ENCODE measurements around the gene APLP1. TPM values are rescaled to one million over a fixed set of nuclear protein-coding genes. Genes with fewer than 3 reads are reported as not detected.

The APLP1 gene
- total RNA-seq, 4 donors from 2014 or later, result 0.64 to 1.6 (median 0.96) TPM

- TF ChIP-seq EP300 (IDR thresholded peaks at IDR 0.05) (no peak), CTCF (IDR thresholded peaks at IDR 0.05) (no peak), POLR2A (IDR thresholded peaks at IDR 0.05) (no peak), POLR2AphosphoS5 (IDR thresholded peaks at IDR 0.05) (no peak)
- Histone ChIP-seq H3K4me3 (no peak overlapping the region), H3K4me1 (no peaks in the 10 kb centered on the region), H3K9me3 (no peaks in the 10 kb centered on the region), H3K27ac (no peak overlapping the region), H3K27me3 (no peaks in the 10 kb centered on the region), H3K36me3 (no peaks in the 10 kb centered on the region)
- no peak for DNase-seq (ENCODE audit: low spot score in 2 of 2)
- WGBS, result 90% methylated on average over 11 of the region's 11 CpGs
Measured at GRCh38 chr19:35919306-35919705, 50.9 kb downstream of the APLP1 start.

- TF ChIP-seq POLR2AphosphoS5 (IDR thresholded peaks at IDR 0.05) (no peak), CTCF (IDR thresholded peaks at IDR 0.05) (no peak), EP300 (IDR thresholded peaks at IDR 0.05) (no peak), POLR2A (IDR thresholded peaks at IDR 0.05) (no peak)
- Histone ChIP-seq H3K4me1 (no peaks in the 10 kb centered on the region), H3K36me3 (no peaks in the 10 kb centered on the region), H3K27me3 (peaks cover 4% of the 10 kb centered on the region), H3K27ac (no peak overlapping the region), H3K9me3 (no peaks in the 10 kb centered on the region), H3K4me3 (no peak overlapping the region)
- WGBS, result 86% methylated on average over 6 of the region's 6 CpGs
- no peak for DNase-seq (ENCODE audit: low spot score in 2 of 2)
Measured at GRCh38 chr19:35921012-35921411, 52.6 kb downstream of the APLP1 start.

GRCh38 chr19:35925501-35925900 is 57.1 kb downstream of the APLP1 start:
- WGBS, result 86% methylated on average over 3 of the region's 3 CpGs
- peaks cover 4% of the 10 kb centered on the region for H3K27me3 ChIP-seq
- H3K4me1 ChIP-seq, result no peaks in the 10 kb centered on the region
- no peak overlapping the region for H3K4me3 ChIP-seq
- H3K36me3 ChIP-seq, result no peaks in the 10 kb centered on the region
- no peaks in the 10 kb centered on the region for H3K9me3 ChIP-seq
- no peak for DNase-seq (ENCODE audit: low spot score in 2 of 2)
- TF ChIP-seq POLR2AphosphoS5 (IDR thresholded peaks at IDR 0.05) (no peak), CTCF (IDR thresholded peaks at IDR 0.05) (no peak), POLR2A (IDR thresholded peaks at IDR 0.05) (no peak), EP300 (IDR thresholded peaks at IDR 0.05) (no peak)
- no peak overlapping the region for H3K27ac ChIP-seq

GRCh38 chr19:35928507-35928906 is 60.1 kb downstream of the APLP1 start:
- Histone ChIP-seq H3K4me1 (peaks cover 7% of the 10 kb centered on the region), H3K36me3 (no peaks in the 10 kb centered on the region), H3K9me3 (no peaks in the 10 kb centered on the region), H3K27me3 (peaks cover 4% of the 10 kb centered on the region), H3K27ac (no peak overlapping the region), H3K4me3 (no peak overlapping the region)
- TF ChIP-seq POLR2AphosphoS5 (IDR thresholded peaks at IDR 0.05) (no peak), EP300 (IDR thresholded peaks at IDR 0.05) (no peak), POLR2A (IDR thresholded peaks at IDR 0.05) (no peak), CTCF (IDR thresholded peaks at IDR 0.05) (no peak)
- DNase-seq (ENCODE audit: low spot score in 2 of 2), result no peak
- WGBS, result 78% methylated on average over 5 of the region's 5 CpGs

Other genes with a start within 250 kb of the APLP1 start
- gene RBM42, start 239.5 kb upstream of the APLP1 start, total RNA-seq, result 10 to 100 TPM; 45.1 to 75.9 (median 65.0) TPM
- gene ETV2, start 226.8 kb upstream of the APLP1 start, total RNA-seq, result 1 to 10 TPM; 1.0 to 4.0 (median 1.9) TPM
- gene COX6B1, start 220.3 kb upstream of the APLP1 start, total RNA-seq, result 100 to 1,000 TPM; 449 to 756 (median 626) TPM
- gene UPK1A, start 202.1 kb upstream of the APLP1 start, total RNA-seq, result 1 to 10 TPM; 1.5 to 8.3 (median 5.6) TPM
- gene ZBTB32, start 164.0 kb upstream of the APLP1 start, total RNA-seq, result not detected
- 10 to 100 TPM; 31.2 to 66.8 (median 45.2) TPM for gene KMT2B, start 150.6 kb upstream of the APLP1 start, total RNA-seq
- 1 to 10 TPM; 3.3 to 8.5 (median 6.9) TPM for gene IGFLR1, start 126.1 kb upstream of the APLP1 start, total RNA-seq
- gene U2AF1L4, start 123.2 kb upstream of the APLP1 start, total RNA-seq, result 10 to 100 TPM; 18.8 to 45.5 (median 21.9) TPM
- gene PSENEN, start 122.9 kb upstream of the APLP1 start, total RNA-seq, result 10 to 100 TPM; 27.1 to 57.2 (median 42.4) TPM
- 10 to 100 TPM; 11.0 to 21.5 (median 20.0) TPM for gene LIN37, start 120.0 kb upstream of the APLP1 start, total RNA-seq
- gene HSPB6, start 111.5 kb upstream of the APLP1 start, total RNA-seq, result 10 to 100 TPM in 1 of 4 donors, 1 to 10 TPM in 3; 4.1 to 13.4 (median 5.5) TPM
- gene PROSER3, start 110.4 kb upstream of the APLP1 start, total RNA-seq, result 10 to 100 TPM in 3 of 4 donors, 1 to 10 TPM in 1; 9.6 to 23.8 (median 17.1) TPM
- gene ARHGAP33, start 93.0 kb upstream of the APLP1 start, total RNA-seq, result 10 to 100 TPM; 20.6 to 42.7 (median 31.7) TPM
- gene PRODH2, start 55.7 kb upstream of the APLP1 start, total RNA-seq, result not detected
- gene NPHS1, start 16.1 kb upstream of the APLP1 start, total RNA-seq, result not detected
- not detected for gene KIRREL2, start 11.7 kb upstream of the APLP1 start, total RNA-seq
- gene NFKBID, start 32.0 kb downstream of the APLP1 start, total RNA-seq, result 10 to 100 TPM in 1 of 4 donors, 1 to 10 TPM in 3; 3.7 to 15.7 (median 6.9) TPM
- 1 to 10 TPM in 1 of 4 donors, not detected in 3; 8.3 TPM for gene HCST, start 34.0 kb downstream of the APLP1 start, total RNA-seq
- gene TYROBP, start 39.7 kb downstream of the APLP1 start, total RNA-seq, result 10 to 100 TPM; 12.4 to 29.4 (median 15.6) TPM
- 10 to 100 TPM; 10.9 to 18.3 (median 12.8) TPM for gene LRFN3, start 67.8 kb downstream of the APLP1 start, total RNA-seq
- 10 to 100 TPM; 21.6 to 29.6 (median 27.5) TPM for gene SDHAF1, start 126.6 kb downstream of the APLP1 start, total RNA-seq
- 1 to 10 TPM in 3 of 4 donors, under 1 TPM in 1; 0.42 to 3.0 (median 1.8) TPM for gene SYNE4, start 140.2 kb downstream of the APLP1 start, total RNA-seq
- gene ALKBH6, start 145.6 kb downstream of the APLP1 start, total RNA-seq, result 10 to 100 TPM; 21.1 to 33.2 (median 24.9) TPM
- 1 to 10 TPM; 2.2 to 3.0 (median 2.7) TPM for gene CLIP3, start 164.3 kb downstream of the APLP1 start, total RNA-seq
- 10 to 100 TPM in 3 of 4 donors, 1 to 10 TPM in 1; 5.7 to 20.4 (median 10.9) TPM for gene THAP8, start 185.7 kb downstream of the APLP1 start, total RNA-seq
- 1 to 10 TPM; 1.4 to 3.7 (median 1.8) TPM for gene WDR62, start 186.3 kb downstream of the APLP1 start, total RNA-seq
- not detected for gene OVOL3, start 242.6 kb downstream of the APLP1 start, total RNA-seq
- 10 to 100 TPM; 21.8 to 57.5 (median 31.3) TPM for gene POLR2I, start 246.3 kb downstream of the APLP1 start, total RNA-seq
- 100 to 1,000 TPM in 1 of 4 donors, 10 to 100 TPM in 3; 63.2 to 117 (median 90.5) TPM for gene TBCB, start 246.9 kb downstream of the APLP1 start, total RNA-seq

Data from suprapubic skin (tissue), 4 donors.